ENCODE results near the gene FCSK.

DNA sequence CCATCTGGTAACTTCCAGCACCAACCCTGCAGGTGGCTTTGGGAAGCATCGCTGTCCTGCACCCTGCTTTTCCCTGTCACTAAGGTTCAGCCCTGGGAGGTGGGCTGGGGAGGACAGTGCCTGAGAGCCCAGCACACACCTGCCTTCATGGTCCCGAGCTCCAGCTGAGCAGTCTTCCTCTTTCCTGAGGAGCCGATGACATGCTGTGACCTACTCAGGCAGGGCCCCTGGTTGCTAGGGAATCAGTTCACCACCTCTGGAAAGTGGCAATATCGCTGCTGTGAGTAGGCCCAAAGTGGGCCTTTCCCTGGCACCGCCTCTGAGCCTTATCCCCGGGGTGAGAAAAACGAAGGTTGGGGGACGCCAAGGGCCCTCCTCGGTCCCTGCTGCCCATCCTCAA lies 33.4 kb upstream of the FCSK start:
- no peak for TF ChIP-seq YY2 (tag by site-specific recombination; IDR thresholded peaks at IDR 0.05)
- TF ChIP-seq, protein P1, sequence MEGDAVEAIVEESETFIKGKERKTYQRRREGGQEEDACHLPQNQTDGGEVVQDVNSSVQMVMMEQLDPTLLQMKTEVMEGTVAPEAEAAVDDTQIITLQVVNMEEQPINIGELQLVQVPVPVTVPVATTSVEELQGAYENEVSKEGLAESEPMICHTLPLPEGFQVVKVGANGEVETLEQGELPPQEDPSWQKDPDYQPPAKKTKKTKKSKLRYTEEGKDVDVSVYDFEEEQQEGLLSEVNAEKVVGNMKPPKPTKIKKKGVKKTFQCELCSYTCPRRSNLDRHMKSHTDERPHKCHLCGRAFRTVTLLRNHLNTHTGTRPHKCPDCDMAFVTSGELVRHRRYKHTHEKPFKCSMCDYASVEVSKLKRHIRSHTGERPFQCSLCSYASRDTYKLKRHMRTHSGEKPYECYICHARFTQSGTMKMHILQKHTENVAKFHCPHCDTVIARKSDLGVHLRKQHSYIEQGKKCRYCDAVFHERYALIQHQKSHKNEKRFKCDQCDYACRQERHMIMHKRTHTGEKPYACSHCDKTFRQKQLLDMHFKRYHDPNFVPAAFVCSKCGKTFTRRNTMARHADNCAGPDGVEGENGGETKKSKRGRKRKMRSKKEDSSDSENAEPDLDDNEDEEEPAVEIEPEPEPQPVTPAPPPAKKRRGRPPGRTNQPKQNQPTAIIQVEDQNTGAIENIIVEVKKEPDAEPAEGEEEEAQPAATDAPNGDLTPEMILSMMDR (tag by site-specific recombination; IDR thresholded peaks at IDR 0.05) = no peak
- no peak for TF ChIP-seq ZFP41 (tag by site-specific recombination; IDR thresholded peaks at IDR 0.05; ENCODE audit: borderline replicate concordance)
- no peak for TF ChIP-seq GLI4 (tag by site-specific recombination; IDR thresholded peaks at IDR 0.05)
- TF ChIP-seq, protein P2, sequence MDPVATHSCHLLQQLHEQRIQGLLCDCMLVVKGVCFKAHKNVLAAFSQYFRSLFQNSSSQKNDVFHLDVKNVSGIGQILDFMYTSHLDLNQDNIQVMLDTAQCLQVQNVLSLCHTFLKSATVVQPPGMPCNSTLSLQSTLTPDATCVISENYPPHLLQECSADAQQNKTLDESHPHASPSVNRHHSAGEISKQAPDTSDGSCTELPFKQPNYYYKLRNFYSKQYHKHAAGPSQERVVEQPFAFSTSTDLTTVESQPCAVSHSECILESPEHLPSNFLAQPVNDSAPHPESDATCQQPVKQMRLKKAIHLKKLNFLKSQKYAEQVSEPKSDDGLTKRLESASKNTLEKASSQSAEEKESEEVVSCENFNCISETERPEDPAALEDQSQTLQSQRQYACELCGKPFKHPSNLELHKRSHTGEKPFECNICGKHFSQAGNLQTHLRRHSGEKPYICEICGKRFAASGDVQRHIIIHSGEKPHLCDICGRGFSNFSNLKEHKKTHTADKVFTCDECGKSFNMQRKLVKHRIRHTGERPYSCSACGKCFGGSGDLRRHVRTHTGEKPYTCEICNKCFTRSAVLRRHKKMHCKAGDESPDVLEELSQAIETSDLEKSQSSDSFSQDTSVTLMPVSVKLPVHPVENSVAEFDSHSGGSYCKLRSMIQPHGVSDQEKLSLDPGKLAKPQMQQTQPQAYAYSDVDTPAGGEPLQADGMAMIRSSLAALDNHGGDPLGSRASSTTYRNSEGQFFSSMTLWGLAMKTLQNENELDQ (tag by site-specific recombination; IDR thresholded peaks at IDR 0.05; ENCODE audit: low read depth) = no peak
- no peak for TF ChIP-seq ZNF596 (tag by site-specific recombination; IDR thresholded peaks at IDR 0.05)
- TF ChIP-seq, protein P3, sequence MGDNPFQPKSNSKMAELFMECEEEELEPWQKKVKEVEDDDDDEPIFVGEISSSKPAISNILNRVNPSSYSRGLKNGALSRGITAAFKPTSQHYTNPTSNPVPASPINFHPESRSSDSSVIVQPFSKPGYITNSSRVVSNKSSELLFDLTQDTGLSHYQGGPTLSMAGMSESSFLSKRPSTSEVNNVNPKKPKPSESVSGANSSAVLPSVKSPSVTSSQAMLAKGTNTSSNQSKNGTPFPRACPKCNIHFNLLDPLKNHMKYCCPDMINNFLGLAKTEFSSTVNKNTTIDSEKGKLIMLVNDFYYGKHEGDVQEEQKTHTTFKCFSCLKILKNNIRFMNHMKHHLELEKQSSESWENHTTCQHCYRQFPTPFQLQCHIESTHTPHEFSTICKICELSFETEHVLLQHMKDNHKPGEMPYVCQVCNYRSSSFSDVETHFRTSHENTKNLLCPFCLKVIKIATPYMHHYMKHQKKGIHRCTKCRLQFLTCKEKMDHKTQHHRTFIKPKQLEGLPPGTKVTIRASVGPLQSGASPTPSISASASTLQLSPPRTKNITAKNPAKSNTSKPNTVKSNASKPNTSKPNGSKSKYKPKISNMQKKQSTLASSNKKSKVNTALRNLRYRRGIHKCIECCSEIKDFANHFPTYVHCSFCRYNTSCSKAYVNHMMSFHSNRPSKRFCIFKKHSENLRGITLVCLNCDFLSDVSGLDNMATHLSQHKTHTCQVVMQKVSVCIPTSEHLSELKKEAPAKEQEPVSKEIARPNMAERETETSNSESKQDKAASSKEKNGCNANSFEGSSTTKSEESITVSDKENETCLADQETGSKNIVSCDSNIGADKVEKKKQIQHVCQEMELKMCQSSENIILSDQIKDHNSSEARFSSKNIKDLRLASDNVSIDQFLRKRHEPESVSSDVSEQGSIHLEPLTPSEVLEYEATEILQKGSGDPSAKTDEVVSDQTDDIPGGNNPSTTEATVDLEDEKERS (tag by site-specific recombination; IDR thresholded peaks at IDR 0.05) = no peak
- TF ChIP-seq ZBTB17 (tag by site-specific recombination; IDR thresholded peaks at IDR 0.05) = no peak

Measured in HEK293 (cell line).